ENCODE measurements around the gene KIF3B.

DNA sequence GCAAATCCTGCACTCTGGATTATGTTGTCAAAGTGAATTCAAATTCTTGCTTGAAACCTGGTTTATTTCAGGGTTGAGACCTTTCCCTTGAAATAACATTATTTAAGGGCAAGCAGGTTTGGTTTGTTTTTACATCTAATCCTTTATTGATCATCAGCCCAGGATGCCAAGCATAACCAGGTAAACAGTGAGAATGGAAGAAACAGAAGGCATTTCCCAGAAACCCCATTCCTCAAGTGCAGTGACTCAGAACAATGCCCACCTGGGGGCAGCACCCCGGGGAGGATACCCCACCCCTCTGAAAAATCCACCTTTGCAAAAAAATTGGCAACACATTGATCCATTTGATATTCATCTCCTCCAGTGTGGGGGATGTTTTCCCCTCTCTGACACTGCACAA is 37.2 kb upstream of the KIF3B start:
- TF ChIP-seq, protein P1, sequence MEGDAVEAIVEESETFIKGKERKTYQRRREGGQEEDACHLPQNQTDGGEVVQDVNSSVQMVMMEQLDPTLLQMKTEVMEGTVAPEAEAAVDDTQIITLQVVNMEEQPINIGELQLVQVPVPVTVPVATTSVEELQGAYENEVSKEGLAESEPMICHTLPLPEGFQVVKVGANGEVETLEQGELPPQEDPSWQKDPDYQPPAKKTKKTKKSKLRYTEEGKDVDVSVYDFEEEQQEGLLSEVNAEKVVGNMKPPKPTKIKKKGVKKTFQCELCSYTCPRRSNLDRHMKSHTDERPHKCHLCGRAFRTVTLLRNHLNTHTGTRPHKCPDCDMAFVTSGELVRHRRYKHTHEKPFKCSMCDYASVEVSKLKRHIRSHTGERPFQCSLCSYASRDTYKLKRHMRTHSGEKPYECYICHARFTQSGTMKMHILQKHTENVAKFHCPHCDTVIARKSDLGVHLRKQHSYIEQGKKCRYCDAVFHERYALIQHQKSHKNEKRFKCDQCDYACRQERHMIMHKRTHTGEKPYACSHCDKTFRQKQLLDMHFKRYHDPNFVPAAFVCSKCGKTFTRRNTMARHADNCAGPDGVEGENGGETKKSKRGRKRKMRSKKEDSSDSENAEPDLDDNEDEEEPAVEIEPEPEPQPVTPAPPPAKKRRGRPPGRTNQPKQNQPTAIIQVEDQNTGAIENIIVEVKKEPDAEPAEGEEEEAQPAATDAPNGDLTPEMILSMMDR (IDR thresholded peaks at IDR 0.05; ENCODE audit: low read length), result no peak
- TF ChIP-seq EZH2 (optimal IDR thresholded peaks at IDR 0.05; ENCODE audit: low read depth, low read length), result no peak
